ENCODE measurements around the gene TMEM258. TPM values are rescaled to one million over a fixed set of nuclear protein-coding genes. Genes with fewer than 3 reads are reported as not detected.

The TMEM258 gene
- total RNA-seq, 6 experiments from 2014 or later: 31.6 to 74.5 (median 55.3) TPM

- H3K27me3 ChIP-seq: no peaks in the 10 kb centered on the region
- H3K4me3 ChIP-seq: peak overlapping the region; percentile 45 to 68 (median 64)
- 5% methylated on average over 9 of the region's 66 CpGs for WGBS (ENCODE audit: insufficient coverage, low coverage, low lambda C conversion rate, missing lambda C conversion rate)
- peak overlapping the region; percentile 95 to 99 (median 96) for H3K27ac ChIP-seq
- TF ChIP-seq POLR2A (IDR thresholded peaks at IDR 0.05) (peak; percentile 95), CTCF (IDR thresholded peaks at IDR 0.05) (no peak)
- intact Hi-C loops (cut with DNase I): no loop called here
- no peaks in the 10 kb centered on the region for H3K9me3 ChIP-seq
- ATAC-seq: peak; percentile 91 to 97 (median 92)
- H3K36me3 ChIP-seq: peaks cover 0 to 15% (median 8%) of the 10 kb centered on the region in 4 donors
- peak; percentile 97 to 98 (median 98) for DNase-seq
- H3K4me1 ChIP-seq: peaks cover 0 to 5% (median 0%) of the 10 kb centered on the region in 4 donors
These were observed 22.8 kb upstream of the TMEM258 start for GRCh38 chr11:61814958-61815789.

GRCh38 chr11:61814247-61814957, 22.0 kb upstream of the TMEM258 start:
- intact Hi-C loops (cut with DNase I): no loop called here
- H3K27me3 ChIP-seq: no peaks in the 10 kb centered on the region
- ATAC-seq: no peak
- TF ChIP-seq POLR2A (IDR thresholded peaks at IDR 0.05): no peak
- DNase-seq: no peak
- no peaks in the 10 kb centered on the region for H3K9me3 ChIP-seq
- H3K4me1 ChIP-seq: no peaks in the 10 kb centered on the region
- H3K4me3 ChIP-seq: peak overlapping the region; percentile 15 to 68 (median 64)
- WGBS (ENCODE audit: insufficient coverage, low coverage, low lambda C conversion rate, missing lambda C conversion rate): 73% methylated on average over 11 of the region's 16 CpGs
- H3K36me3 ChIP-seq: peaks cover 0 to 20% (median 9%) of the 10 kb centered on the region in 4 donors
- peak overlapping the region; percentile 42 to 95 (median 52) for H3K27ac ChIP-seq

GRCh38 chr11:61812736-61813411, 20.5 kb upstream of the TMEM258 start:
- H3K27ac ChIP-seq: no peak overlapping the region
- H3K36me3 ChIP-seq: peaks cover 0 to 23% (median 10%) of the 10 kb centered on the region in 4 donors
- no peak for ATAC-seq
- H3K9me3 ChIP-seq: no peaks in the 10 kb centered on the region
- TF ChIP-seq CTCF (IDR thresholded peaks at IDR 0.05) (no peak), POLR2A (IDR thresholded peaks at IDR 0.05) (no peak)
- 33% methylated on average over 1 of the region's 4 CpGs for WGBS (ENCODE audit: insufficient coverage, low coverage, low lambda C conversion rate, missing lambda C conversion rate)
- DNase-seq: no peak
- H3K4me1 ChIP-seq: no peaks in the 10 kb centered on the region
- intact Hi-C loops (cut with DNase I): no loop called here
- no peaks in the 10 kb centered on the region for H3K27me3 ChIP-seq
- H3K4me3 ChIP-seq: no peak overlapping the region

DNA sequence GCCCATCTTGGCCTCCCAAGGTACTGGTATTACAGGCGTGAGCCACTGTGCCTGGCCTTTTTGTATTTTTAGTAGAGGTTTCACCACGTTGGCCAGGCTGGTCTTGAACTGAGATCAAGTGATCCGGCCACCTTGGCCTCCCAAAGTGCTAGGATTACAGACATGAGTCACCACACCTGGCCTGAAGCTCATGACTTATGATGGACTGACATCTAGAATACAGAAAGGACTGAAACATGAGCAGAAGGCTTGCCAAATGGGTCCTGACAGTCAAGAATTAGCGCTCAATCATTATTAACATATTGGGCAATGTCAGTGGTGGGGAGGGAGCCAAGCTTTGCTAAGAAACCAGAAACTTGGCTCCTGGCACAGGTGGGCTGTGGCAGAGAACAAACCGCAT, 19.4 kb upstream of the TMEM258 start:
- Histone ChIP-seq H3K27ac (no peak overlapping the region), H3K36me3 (peaks cover 0 to 27% (median 10%) of the 10 kb centered on the region in 4 donors), H3K27me3 (no peaks in the 10 kb centered on the region), H3K4me3 (no peak overlapping the region), H3K4me1 (no peaks in the 10 kb centered on the region), H3K9me3 (no peaks in the 10 kb centered on the region)
- DNase-seq (no peak), ATAC-seq (no peak)
- intact Hi-C loops (cut with DNase I): no loop called here
- no peak for TF ChIP-seq CTCF (IDR thresholded peaks at IDR 0.05)
- TF ChIP-seq POLR2A (IDR thresholded peaks at IDR 0.05): no peak
- 55% methylated on average over 5 of the region's 5 CpGs for WGBS (ENCODE audit: insufficient coverage, low coverage, low lambda C conversion rate, missing lambda C conversion rate)
